T-cell (primary cell): ENCODE data around the gene LY6G6F. TPM values are rescaled to one million over a fixed set of nuclear protein-coding genes. Genes with fewer than 3 reads are reported as not detected.

Experiments
- ATAC-seq, 4 experiments: fragments of 200-7000 bp in 3 of 4; fragments of 150-1000 bp in 1 of 4; cut with Tn5 transposase; replicated peaks in 1 of 4; 1 replicate in 3 of 4; 2 replicates in 1 of 4; pipeline ENCODE4 v1.10.0; 2021; ENCODE audit warnings: moderate library complexity in 3 of 4, mild to moderate bottlenecking in 2 of 4, moderate number of reproducible peaks in 1 of 4
- CTCF ChIA-PET, 2 donors: fragments of 300-600 bp; sonication (Branson Sonifier 250); formaldehyde crosslinking; loops; one replicate each; lab custom pipeline; 2022; ENCODE audit warnings: antibody characterized with exemption in 2 of 2; lab: Charles Lee
- POLR2A ChIA-PET, 2 donors: fragments of 300-600 bp; sonication (Branson Sonifier 250); formaldehyde crosslinking; loops; one replicate each; lab custom pipeline; 2022; ENCODE audit warnings: antibody characterized with exemption in 2 of 2; lab: Charles Lee
- DNase-seq, 35 experiments: peaks; one replicate each; pipeline versions ENCODE4 v3.0.0 to v3.0.0-alpha.2; 2013 to 2023
- H3K27ac ChIP-seq: one replicate; pipeline ENCODE4 v1.5.1; 2013; ENCODE audit warnings: low read length
- H3K27me3 ChIP-seq, 2 experiments: replicated peaks in 1 of 2; 1 replicate in 1 of 2; 2 replicates in 1 of 2; pipeline versions ENCODE4 v1.6.1 to v1.7.0; 2013; ENCODE audit warnings: low read length in 1 of 2, mixed read lengths in 1 of 2; ENCODE audit not compliant: control insufficient read depth in 2 of 2, insufficient read depth in 2 of 2; ENCODE audit errors: extremely low read depth in 1 of 2
- H3K36me3 ChIP-seq, 2 donors: 1 replicate in 1 of 2; 2 replicates in 1 of 2; pipeline versions ENCODE4 v1.6.1 to v1.7.0; 2013; ENCODE audit warnings: low read length in 1 of 2; ENCODE audit not compliant: control insufficient read depth in 2 of 2, insufficient read depth in 1 of 2; ENCODE audit errors: extremely low read depth in 1 of 2
- H3K4me1 ChIP-seq, 2 experiments: 1 replicate in 1 of 2; 2 replicates in 1 of 2; pipeline versions ENCODE4 v1.6.1 to v1.7.0; 2013; ENCODE audit warnings: low read length in 2 of 2, mixed read lengths in 1 of 2; ENCODE audit not compliant: insufficient read depth in 2 of 2, control insufficient read depth in 1 of 2; ENCODE audit errors: extremely low read depth in 1 of 2
- H3K4me3 ChIP-seq, 2 donors: 1 replicate in 1 of 2; 2 replicates in 1 of 2; pipeline versions ENCODE4 v1.5.1 to v1.7.0; 2013; ENCODE audit warnings: mild to moderate bottlenecking in 2 of 2, low read length in 1 of 2, moderate library complexity in 1 of 2; ENCODE audit not compliant: control insufficient read depth in 1 of 2; ENCODE audit errors: extremely low read depth in 1 of 2
- H3K9me3 ChIP-seq: 2 replicates; pipeline ENCODE4 v1.7.0; 2013
- H3K27ac Mint-ChIP-seq, 2 donors: one replicate each; pipeline ENCODE4 v1.8.0; 2020 to 2021; ENCODE audit warnings: mild to moderate bottlenecking in 2 of 2, mixed read lengths in 2 of 2
- H3K27me3 Mint-ChIP-seq, 2 donors: one replicate each; pipeline ENCODE4 v1.8.0; 2021 to 2022; ENCODE audit warnings: mixed read lengths in 2 of 2
- H3K36me3 Mint-ChIP-seq: one replicate; pipeline ENCODE4 v1.8.0; 2021; ENCODE audit warnings: mixed read lengths
- H3K4me1 Mint-ChIP-seq, 3 donors: one replicate each; pipeline ENCODE4 v1.8.0; 2020 to 2022; ENCODE audit warnings: mixed read lengths in 3 of 3, mild to moderate bottlenecking in 1 of 3
- H3K4me3 Mint-ChIP-seq, 3 donors: one replicate each; pipeline ENCODE4 v1.8.0; 2020 to 2022; ENCODE audit warnings: mild to moderate bottlenecking in 3 of 3, mixed read lengths in 3 of 3, moderate library complexity in 3 of 3
- H3K9me3 Mint-ChIP-seq, 3 donors: one replicate each; pipeline ENCODE4 v1.8.0; 2020 to 2022; ENCODE audit warnings: mixed read lengths in 3 of 3
- WGBS: methylation state at CpG from one replicate; pipeline ENCODE4 v1.1.5; 2013; ENCODE audit warnings: missing lambda C conversion rate; ENCODE audit not compliant: insufficient coverage; 5-methylcytosine and 5-hydroxymethylcytosine counted together
- total RNA-seq, 35 experiments: library from RNA in 6 of 35; stranded (reverse) in 6 of 35; fragments of 120-200 nt in 1 of 35; gene quantifications; one replicate each; pipeline versions ENCODE4 v1.2.1 to v1.2.4 and lab custom pipeline; 2013 to 2026

The LY6G6F gene
- total RNA-seq, 5 donors from 2014 or later (not counting 1 experiment from before 2014, with no cell fraction given): not detected

DNA sequence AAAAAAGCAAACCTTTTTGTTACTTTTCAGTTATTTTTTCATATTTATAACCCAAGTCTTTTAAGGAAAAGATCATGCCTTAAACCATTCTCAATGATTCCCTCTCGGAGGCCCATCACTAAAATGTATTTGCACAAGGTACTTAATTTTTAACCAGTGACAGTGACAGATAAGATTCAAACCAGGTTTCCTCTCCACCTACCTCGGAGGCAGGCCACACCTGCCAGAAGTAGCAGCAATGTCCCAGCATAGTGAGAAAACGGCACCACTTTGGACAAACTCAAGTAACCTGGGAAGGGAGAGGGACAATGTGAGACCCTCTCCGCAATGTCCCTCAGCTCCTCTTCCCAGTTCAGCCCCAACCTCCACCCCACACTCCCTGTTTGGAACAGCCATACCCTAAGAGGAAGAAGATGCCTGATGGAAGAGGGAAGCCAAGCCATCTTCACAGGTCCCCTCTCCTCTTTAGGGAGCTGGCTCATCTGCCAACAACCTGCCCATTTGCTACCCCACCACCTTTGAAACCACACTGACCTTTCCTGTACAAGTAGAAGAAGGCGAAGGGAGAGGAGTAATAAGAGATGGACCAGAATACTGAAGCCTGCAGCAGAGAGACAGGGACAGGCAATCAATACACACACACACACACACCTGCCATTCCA lies 5.8 kb upstream of the LY6G6F start:
- Histone ChIP-seq H3K4me1 (peaks cover 13 to 32% of the 10 kb centered on the region in 2 experiments), H3K4me3 (no peak overlapping the region)
- POLR2A ChIA-PET: no interaction called here

DNA sequence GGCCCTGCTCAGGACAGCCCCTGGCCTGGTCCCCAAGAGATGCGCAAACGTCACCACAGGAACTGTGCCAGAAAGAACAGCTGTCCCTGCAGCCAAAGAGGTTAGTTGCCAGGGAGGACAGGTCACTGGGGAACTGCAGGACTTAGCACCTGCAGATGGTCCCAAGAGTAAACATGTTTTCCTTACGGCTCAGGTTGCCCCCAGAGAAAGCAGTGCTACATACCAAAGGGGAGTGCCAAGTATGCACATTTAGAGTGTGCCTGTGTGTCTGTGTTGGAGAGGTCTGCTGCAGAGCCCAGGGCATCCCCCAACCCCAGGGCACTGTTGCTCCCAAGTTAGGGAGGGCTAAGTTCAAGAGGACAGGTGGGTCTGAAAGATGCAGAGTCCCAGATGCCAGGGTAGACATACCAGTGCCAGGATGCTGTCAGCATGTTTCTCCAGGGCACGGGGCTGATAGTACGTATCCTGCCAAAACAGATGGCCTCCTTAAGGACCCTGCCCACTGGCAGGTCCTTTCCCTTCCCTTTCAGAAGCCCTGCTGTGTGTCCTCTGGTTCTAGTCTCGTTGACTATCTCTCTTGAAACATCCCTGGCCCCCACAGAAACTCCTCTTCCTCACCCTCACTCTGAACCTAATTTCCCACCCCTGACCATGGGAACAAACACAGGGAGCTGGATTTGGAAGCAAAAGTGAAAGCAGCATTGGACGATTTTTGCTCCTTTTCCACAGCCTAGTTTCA lies 4.8 kb upstream of the LY6G6F start:
- no peak overlapping the region for H3K27ac ChIP-seq
- no peak for DNase-seq
- POLR2A ChIA-PET: no interaction called here
- H3K4me1 ChIP-seq: peaks cover 13 to 32% of the 10 kb centered on the region in 2 experiments
- peaks cover 17% of the 10 kb centered on the region for H3K36me3 Mint-ChIP-seq
- WGBS: 64% methylated on average over 5 of the region's 7 CpGs
- no peaks in the 10 kb centered on the region for H3K27me3 ChIP-seq
- peaks cover 8 to 16% of the 10 kb centered on the region in 2 donors for H3K36me3 ChIP-seq
- no peaks in the 10 kb centered on the region for H3K27me3 Mint-ChIP-seq
- H3K9me3 ChIP-seq: no peaks in the 10 kb centered on the region
- no peaks in the 10 kb centered on the region for H3K9me3 Mint-ChIP-seq
- CTCF ChIA-PET: interaction anchor here in 1 of 2 donors (0.7 kb wide), 1 partner anchor 11 kb away, joined by 3 read pairs; no protein-coding TSS in a partner anchor
- peak overlapping the region; percentile 82 to 99 for H3K4me3 ChIP-seq
- H3K4me1 Mint-ChIP-seq: peaks cover 42 to 47% (median 45%) of the 10 kb centered on the region in 3 donors
- no peak for ATAC-seq
- H3K27ac Mint-ChIP-seq: peak overlapping the region; percentile 94 to 98
- peak overlapping the region; percentile 98 to 99 (median 98) for H3K4me3 Mint-ChIP-seq

More for the DNA sequence above, 5.8 kb upstream of the LY6G6F start:
- CTCF ChIA-PET: no interaction called here
- Histone ChIP-seq H3K27ac (no peak overlapping the region), H3K27me3 (no peaks in the 10 kb centered on the region), H3K9me3 (no peaks in the 10 kb centered on the region), H3K36me3 (peaks cover 12 to 22% of the 10 kb centered on the region in 2 donors)
- Mint-ChIP-seq H3K9me3 (no peaks in the 10 kb centered on the region), H3K4me3 (peak overlapping the region; percentile 98 to 99 (median 98)), H3K27ac (peak overlapping the region; percentile 29 to 79), H3K36me3 (peaks cover 17% of the 10 kb centered on the region), H3K4me1 (peaks cover 42 to 47% (median 45%) of the 10 kb centered on the region in 3 donors), H3K27me3 (no peaks in the 10 kb centered on the region)
- DNase-seq (no peak), ATAC-seq (no peak)
- no CpG with 5 or more reads among the region's 5 CpGs for WGBS

DNA sequence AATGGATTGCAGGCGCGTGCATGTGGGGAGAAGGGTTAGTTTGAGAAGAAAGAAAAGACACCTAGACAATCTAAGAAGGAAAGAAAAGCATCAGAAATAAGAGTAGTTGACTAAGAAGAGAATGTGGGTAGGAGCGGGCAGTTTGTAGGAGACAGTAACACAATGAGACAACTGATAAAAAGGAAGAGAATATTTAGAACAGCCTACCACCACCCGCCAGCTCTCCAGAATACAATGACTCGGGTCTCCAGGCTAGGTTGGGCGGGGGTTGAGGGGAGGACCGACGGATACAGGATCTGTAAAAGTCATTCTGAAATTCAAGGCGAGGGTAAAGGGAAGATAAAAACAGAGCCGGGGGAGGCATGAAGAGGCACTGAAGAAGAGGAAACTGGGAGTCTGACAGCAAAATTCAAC lies 4.3 kb upstream of the LY6G6F start:
- H3K27me3 ChIP-seq: peaks cover 0 to 2% of the 10 kb centered on the region in 2 experiments
- DNase-seq: peak in 2 of 35 experiments; percentile 9 to 14
- ATAC-seq: peak in 3 of 4 experiments; percentile 1 to 3 (median 3)
- Mint-ChIP-seq H3K4me1 (peaks cover 38 to 44% (median 42%) of the 10 kb centered on the region in 3 donors), H3K36me3 (peaks cover 13% of the 10 kb centered on the region), H3K9me3 (no peaks in the 10 kb centered on the region), H3K27ac (peak overlapping the region; percentile 94 to 98), H3K27me3 (no peaks in the 10 kb centered on the region), H3K4me3 (peak overlapping the region; percentile 98 to 99 (median 98))
- no peaks in the 10 kb centered on the region for H3K9me3 ChIP-seq
- ChIA-PET CTCF (interaction anchor here in 1 of 2 donors (0.7 to 1.2 kb wide), 2 partner anchors 12 to 37 kb away, joined by 3 read pairs; partner anchors contain the start of gene GPANK1), POLR2A (interaction anchor here in 1 of 2 donors (1.3 kb wide), 1 partner anchor 36 kb away, joined by 3 read pairs; no protein-coding TSS in a partner anchor)
- H3K27ac ChIP-seq: peak overlapping the region; percentile 96
- H3K36me3 ChIP-seq: peaks cover 7 to 13% of the 10 kb centered on the region in 2 donors
- H3K4me1 ChIP-seq: peaks cover 13 to 32% of the 10 kb centered on the region in 2 experiments
- WGBS: 4% methylated on average over 4 of the region's 10 CpGs
- H3K4me3 ChIP-seq: peak overlapping the region; percentile 82 to 99

DNA sequence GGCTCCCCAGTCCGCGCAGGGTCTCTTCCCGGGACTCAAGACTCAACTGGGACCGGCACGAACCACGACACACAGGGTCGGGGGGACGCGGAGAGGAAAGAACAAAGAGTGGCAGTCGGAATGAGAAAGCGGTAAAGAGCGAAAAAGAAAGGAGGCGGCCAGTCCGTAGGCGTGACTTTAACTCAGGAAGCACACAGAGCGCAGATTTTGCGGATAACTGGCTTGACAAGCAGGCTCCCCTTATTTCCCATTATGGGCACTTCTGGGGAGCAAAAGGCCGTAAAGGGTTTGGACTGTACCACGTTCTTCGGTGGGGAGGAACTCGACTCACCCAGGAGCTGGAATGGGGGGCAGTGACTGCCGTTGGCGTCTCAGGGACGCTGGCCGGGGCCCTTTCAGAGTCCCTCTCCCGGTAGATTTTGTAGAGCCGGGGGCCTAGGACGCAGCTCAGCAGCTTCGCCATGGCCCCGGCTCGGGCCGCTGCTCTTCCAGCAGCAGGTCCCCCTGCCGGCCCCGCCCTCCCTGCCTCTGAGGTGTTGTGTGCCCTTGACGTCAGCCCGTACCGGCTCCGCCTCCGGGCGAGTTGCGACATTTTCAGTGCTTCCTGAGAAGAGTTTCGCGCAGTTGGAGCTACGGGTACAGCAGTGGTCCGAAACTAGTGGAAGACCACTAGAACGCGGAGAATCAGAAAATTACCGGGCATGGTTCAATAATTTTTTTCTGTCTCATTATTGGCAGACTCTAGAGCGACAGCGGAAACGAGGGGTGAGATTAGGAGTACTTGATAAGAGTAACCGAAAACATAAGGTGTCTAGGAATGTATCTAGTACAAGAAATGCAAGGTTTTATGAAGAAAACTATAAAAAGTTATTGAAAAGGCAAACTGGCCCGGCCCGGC lies 3.6 kb upstream of the LY6G6F start, which contains the start of gene ABHD16A:
ABHD16A (minus strand) TSS at position 506 of the 898 bp plus-strand sequence; CDS start at position 463, 43 bp downstream.
- H3K4me1 Mint-ChIP-seq: peaks cover 32 to 37% (median 35%) of the 10 kb centered on the region in 3 donors
- no peaks in the 10 kb centered on the region for H3K9me3 Mint-ChIP-seq
- ChIA-PET CTCF (interaction anchor here (0.6 to 1.2 kb wide), 5 partner anchors 12 to 1142 kb away, joined by 3 read pairs; partner anchors contain the start of genes GPANK1 (in 1 of the 2) and NEU1 (in 1 of the 2)), POLR2A (interaction anchor here in 1 of 2 donors (0.6 to 1.3 kb wide), 3 partner anchors 35 to 160 kb away, joined by 3 to 10 read pairs (median 3); partner anchors contain the start of genes BAG6 and NEU1)
- no peaks in the 10 kb centered on the region for H3K27me3 Mint-ChIP-seq
- peaks cover 13 to 32% of the 10 kb centered on the region in 2 experiments for H3K4me1 ChIP-seq
- peak; percentile 94 to 95 (median 95) for ATAC-seq
- DNase-seq: peak; percentile 95 to 100 (median 98)
- H3K36me3 ChIP-seq: peaks cover 7 to 8% of the 10 kb centered on the region in 2 donors
- peak within 1 kb of the TSS; percentile 96 for H3K27ac ChIP-seq
- peak within 1 kb of the TSS; percentile 94 to 98 for H3K27ac Mint-ChIP-seq
- WGBS: under 1% methylated on average over 50 of the region's 54 CpGs
- H3K4me3 ChIP-seq: peak within 1 kb of the TSS; percentile 82 to 99
- H3K27me3 ChIP-seq: peaks cover 0 to 4% of the 10 kb centered on the region in 2 experiments
- H3K9me3 ChIP-seq: no peaks in the 10 kb centered on the region
- H3K4me3 Mint-ChIP-seq: peak within 1 kb of the TSS; percentile 98 to 99 (median 98)
- H3K36me3 Mint-ChIP-seq: peaks cover 6% of the 10 kb centered on the region

DNA sequence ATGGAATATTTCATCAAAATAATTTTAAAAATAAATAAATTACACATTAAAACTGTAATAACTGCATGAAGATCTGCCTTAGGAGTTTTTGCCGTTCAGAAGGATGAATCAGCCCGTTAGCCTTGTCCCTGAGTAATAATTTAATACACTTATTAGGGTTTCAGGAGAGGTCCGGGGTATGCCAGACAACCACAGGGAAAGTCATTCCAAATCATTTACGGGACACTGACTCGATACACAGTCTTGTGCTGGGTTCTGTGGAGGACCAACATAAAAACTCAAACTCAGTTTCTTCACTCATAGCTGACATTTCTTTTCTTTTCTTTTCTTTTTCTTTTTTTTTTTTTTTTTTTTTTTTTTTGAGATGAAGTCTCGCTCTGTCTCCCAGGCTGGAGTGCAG lies 735 bp upstream of the LY6G6F start:
- H3K27me3 Mint-ChIP-seq: no peaks in the 10 kb centered on the region
- H3K27ac Mint-ChIP-seq: no peak overlapping the region

More for the DNA sequence above, 735 bp upstream of the LY6G6F start:
- ATAC-seq: no peak
- no peak overlapping the region for H3K27ac ChIP-seq
- H3K4me3 ChIP-seq: no peak overlapping the region
- Mint-ChIP-seq H3K9me3 (no peaks in the 10 kb centered on the region), H3K36me3 (peaks cover 3% of the 10 kb centered on the region), H3K4me3 (no peak overlapping the region), H3K4me1 (peaks cover 27 to 33% (median 30%) of the 10 kb centered on the region in 3 donors)
- no CpG with 5 or more reads among the region's 6 CpGs for WGBS
- H3K4me1 ChIP-seq: peaks cover 13 to 28% of the 10 kb centered on the region in 2 experiments
- H3K9me3 ChIP-seq: no peaks in the 10 kb centered on the region
- CTCF ChIA-PET: no interaction called here
- POLR2A ChIA-PET: interaction anchor here (0.6 to 0.8 kb wide), 3 partner anchors 11 to 250 kb away, joined by 3 to 9 read pairs (median 4); no protein-coding TSS in a partner anchor
- no peaks in the 10 kb centered on the region for H3K36me3 ChIP-seq
- peaks cover 0 to 19% of the 10 kb centered on the region in 2 experiments for H3K27me3 ChIP-seq
- DNase-seq: no peak
